Suprapubic skin (tissue), 3 donors: ENCODE results near the gene TRIM29.

Experiments
- POLR2A ChIP-seq, 2 donors: fragments of 450-650 bp; IDR thresholded peaks; one replicate each; pipeline ENCODE4 v1.6.1; 2017; ENCODE audit warnings: antibody characterized with exemption in 2 of 2, mild to moderate bottlenecking in 2 of 2, moderate library complexity in 2 of 2
- TF ChIP-seq, protein P1 (sequence below), 2 donors: fragments of 200-600 bp in 1 of 2; fragments of 450-650 bp in 1 of 2; sonication (generic) in 1 of 2; IDR thresholded peaks; one replicate each; pipeline ENCODE4 v1.5.1; 2016 to 2019; ENCODE audit warnings: antibody characterized with exemption in 2 of 2, mild to moderate bottlenecking in 1 of 2, moderate library complexity in 1 of 2

DNA sequence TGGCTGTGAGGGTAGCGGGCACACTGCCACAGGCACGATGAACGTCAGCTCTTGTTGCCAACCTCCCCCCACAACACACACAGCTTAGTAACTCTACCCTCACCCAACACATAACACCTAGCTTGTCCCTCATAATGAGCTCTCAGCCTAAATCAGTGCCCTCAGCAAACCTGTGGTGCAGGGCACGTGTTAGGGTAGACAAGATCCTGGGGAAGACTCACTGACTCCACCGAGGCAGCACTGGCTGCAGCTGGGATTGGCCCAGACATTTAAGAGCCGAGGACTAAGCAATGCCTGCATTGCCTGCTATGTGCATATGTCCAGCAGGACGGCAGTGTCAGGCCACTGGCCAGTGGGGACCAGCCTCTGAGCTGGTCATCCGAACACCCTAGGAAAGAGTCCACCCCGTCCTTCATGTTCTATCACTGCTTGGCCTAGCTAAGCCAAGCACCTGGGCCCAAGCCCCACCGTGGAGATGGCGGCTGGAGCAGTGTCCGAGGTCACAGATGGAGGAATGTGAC, 32.9 kb upstream of the TRIM29 start:
- no peak for TF ChIP-seq POLR2A (IDR thresholded peaks at IDR 0.05)
- TF ChIP-seq, protein P1, sequence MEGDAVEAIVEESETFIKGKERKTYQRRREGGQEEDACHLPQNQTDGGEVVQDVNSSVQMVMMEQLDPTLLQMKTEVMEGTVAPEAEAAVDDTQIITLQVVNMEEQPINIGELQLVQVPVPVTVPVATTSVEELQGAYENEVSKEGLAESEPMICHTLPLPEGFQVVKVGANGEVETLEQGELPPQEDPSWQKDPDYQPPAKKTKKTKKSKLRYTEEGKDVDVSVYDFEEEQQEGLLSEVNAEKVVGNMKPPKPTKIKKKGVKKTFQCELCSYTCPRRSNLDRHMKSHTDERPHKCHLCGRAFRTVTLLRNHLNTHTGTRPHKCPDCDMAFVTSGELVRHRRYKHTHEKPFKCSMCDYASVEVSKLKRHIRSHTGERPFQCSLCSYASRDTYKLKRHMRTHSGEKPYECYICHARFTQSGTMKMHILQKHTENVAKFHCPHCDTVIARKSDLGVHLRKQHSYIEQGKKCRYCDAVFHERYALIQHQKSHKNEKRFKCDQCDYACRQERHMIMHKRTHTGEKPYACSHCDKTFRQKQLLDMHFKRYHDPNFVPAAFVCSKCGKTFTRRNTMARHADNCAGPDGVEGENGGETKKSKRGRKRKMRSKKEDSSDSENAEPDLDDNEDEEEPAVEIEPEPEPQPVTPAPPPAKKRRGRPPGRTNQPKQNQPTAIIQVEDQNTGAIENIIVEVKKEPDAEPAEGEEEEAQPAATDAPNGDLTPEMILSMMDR (IDR thresholded peaks at IDR 0.05): no peak
